ENCODE results near the gene ABCC4. TPM values are rescaled to one million over a fixed set of nuclear protein-coding genes. Genes with fewer than 3 reads are reported as not detected.
A peak's percentile ranks its signal among the peaks of the same experiment; 100 is the strongest.

The ABCC4 gene
- total RNA-seq, 6 experiments from 2014 or later, result 1.1 to 4.9 (median 3.8) TPM

DNA sequence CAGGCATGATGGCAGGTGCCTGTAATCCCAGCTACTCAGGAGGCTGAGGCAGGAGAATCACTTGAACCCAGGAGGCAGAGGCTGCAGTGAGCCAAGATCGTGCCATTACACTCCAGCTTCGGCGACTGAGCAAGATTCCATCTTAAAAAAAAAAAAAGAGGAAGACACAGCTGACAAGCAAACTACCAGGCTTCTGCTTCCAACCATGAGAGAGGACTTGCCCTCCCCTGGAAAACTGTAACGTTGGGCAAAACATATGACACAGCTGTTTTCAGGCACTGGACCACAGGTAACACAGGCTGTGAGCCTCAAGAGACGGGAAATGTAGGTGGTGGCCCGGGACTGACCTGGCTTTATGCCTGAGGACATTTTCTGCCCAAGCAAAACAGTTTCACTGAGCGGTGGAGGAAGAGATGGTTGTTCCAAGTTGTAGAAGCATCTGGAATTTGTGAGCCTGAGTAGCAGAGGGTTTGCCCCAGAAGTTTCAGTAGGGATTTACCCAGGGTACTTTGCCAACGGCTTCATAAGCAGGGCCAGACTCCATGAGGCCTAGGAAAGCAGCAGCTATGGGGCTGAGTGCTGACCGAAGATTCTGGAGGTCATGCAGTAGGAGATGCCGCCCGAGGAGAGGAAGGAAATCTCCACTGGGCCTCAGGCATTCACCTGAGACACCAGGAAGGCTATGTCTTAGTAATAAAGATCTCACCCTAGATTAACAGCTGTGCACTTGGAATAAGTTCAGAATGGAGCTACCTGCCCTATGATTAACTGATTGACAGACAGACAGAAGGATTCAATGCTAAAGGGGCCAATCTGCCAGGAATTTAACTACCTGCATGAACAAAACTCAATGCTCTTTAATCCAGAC is 88.0 kb downstream of the ABCC4 start:
- ATAC-seq (peak in 1 of 4 donors; percentile 20), DNase-seq (no peak)
- H3K27ac ChIP-seq, result no peak overlapping the region
- intact Hi-C loops (cut with DNase I), result no loop called here
- H3K9me3 ChIP-seq, result no peaks in the 10 kb centered on the region
- no peaks in the 10 kb centered on the region for H3K27me3 ChIP-seq
- no peaks in the 10 kb centered on the region for H3K4me1 ChIP-seq
- 60% methylated on average over 8 of the region's 11 CpGs for WGBS (ENCODE audit: insufficient coverage, low coverage, low lambda C conversion rate, missing lambda C conversion rate)
- H3K36me3 ChIP-seq, result no peaks in the 10 kb centered on the region
- no peak for TF ChIP-seq POLR2A (IDR thresholded peaks at IDR 0.05)
- TF ChIP-seq, protein P1, sequence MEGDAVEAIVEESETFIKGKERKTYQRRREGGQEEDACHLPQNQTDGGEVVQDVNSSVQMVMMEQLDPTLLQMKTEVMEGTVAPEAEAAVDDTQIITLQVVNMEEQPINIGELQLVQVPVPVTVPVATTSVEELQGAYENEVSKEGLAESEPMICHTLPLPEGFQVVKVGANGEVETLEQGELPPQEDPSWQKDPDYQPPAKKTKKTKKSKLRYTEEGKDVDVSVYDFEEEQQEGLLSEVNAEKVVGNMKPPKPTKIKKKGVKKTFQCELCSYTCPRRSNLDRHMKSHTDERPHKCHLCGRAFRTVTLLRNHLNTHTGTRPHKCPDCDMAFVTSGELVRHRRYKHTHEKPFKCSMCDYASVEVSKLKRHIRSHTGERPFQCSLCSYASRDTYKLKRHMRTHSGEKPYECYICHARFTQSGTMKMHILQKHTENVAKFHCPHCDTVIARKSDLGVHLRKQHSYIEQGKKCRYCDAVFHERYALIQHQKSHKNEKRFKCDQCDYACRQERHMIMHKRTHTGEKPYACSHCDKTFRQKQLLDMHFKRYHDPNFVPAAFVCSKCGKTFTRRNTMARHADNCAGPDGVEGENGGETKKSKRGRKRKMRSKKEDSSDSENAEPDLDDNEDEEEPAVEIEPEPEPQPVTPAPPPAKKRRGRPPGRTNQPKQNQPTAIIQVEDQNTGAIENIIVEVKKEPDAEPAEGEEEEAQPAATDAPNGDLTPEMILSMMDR (IDR thresholded peaks at IDR 0.05), result no peak
- no peak overlapping the region for H3K4me3 ChIP-seq

DNA sequence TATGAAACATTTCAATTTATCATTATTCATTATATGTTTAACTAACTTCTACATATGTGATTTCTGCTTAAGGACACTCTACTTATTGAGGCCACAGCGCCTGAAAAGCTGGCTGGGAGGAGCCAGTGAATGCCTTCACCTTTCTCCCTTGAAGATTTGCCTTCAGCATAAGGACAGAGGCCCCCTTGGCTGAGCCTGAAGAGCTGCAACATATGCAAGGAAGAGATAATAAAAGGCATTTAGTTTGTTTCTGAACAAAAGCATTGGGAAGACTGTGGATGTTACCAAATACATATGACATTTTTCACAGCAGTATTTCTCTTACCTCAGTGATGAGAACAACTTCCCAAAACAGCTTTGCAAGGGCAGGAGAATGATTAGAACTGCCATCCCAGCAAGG is 92.1 kb downstream of the ABCC4 start:
- no peaks in the 10 kb centered on the region for H3K36me3 ChIP-seq
- H3K27me3 ChIP-seq, result no peaks in the 10 kb centered on the region
- ATAC-seq (no peak), DNase-seq (no peak)
- H3K9me3 ChIP-seq, result no peaks in the 10 kb centered on the region
- 100% methylated on average over 1 of the region's 1 CpG for WGBS (ENCODE audit: insufficient coverage, low coverage, low lambda C conversion rate, missing lambda C conversion rate)
- intact Hi-C loops (cut with DNase I), result no loop called here
- TF ChIP-seq, protein P1 (IDR thresholded peaks at IDR 0.05), result no peak
- no peak for TF ChIP-seq POLR2A (IDR thresholded peaks at IDR 0.05)
- H3K27ac ChIP-seq, result no peak overlapping the region
- no peaks in the 10 kb centered on the region for H3K4me1 ChIP-seq
- H3K4me3 ChIP-seq, result no peak overlapping the region

- ATAC-seq, result no peak
- no peak overlapping the region for H3K4me3 ChIP-seq
- H3K36me3 ChIP-seq, result no peaks in the 10 kb centered on the region
- no peak overlapping the region for H3K27ac ChIP-seq
- DNase-seq, result no peak
- intact Hi-C loops (cut with DNase I), result no loop called here
- H3K9me3 ChIP-seq, result no peaks in the 10 kb centered on the region
- H3K27me3 ChIP-seq, result no peaks in the 10 kb centered on the region
- H3K4me1 ChIP-seq, result no peaks in the 10 kb centered on the region
- 84% methylated on average over 11 of the region's 12 CpGs for WGBS (ENCODE audit: insufficient coverage, low coverage, low lambda C conversion rate, missing lambda C conversion rate)
- no peak for TF ChIP-seq POLR2A (IDR thresholded peaks at IDR 0.05)
- TF ChIP-seq, protein P1 (IDR thresholded peaks at IDR 0.05), result no peak
Measured at GRCh38 chr13:95207769-95208366, 93.4 kb downstream of the ABCC4 start.

DNA sequence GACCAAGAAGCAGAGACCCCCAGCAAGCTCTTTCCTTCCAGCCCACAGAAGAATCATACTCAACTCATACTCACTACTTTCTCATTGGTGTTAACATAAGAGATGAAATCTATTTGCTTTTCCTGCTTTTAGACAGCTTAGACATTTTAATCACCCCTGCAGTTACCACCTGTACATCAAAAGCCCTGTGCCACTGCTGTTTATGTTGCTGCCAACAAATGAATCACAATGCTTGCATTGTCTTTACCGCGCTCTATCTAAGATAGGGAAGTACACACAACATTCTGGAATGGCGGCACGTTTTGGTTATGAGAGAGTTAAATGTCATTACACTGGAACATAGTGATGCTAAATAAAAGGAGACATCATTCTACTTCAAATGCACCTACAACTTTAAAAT is 95.1 kb downstream of the ABCC4 start:
- no peak overlapping the region for H3K27ac ChIP-seq
- DNase-seq (no peak), ATAC-seq (no peak)
- H3K4me3 ChIP-seq, result no peak overlapping the region
- H3K36me3 ChIP-seq, result no peaks in the 10 kb centered on the region
- TF ChIP-seq, protein P1 (IDR thresholded peaks at IDR 0.05), result no peak
- TF ChIP-seq POLR2A (IDR thresholded peaks at IDR 0.05), result no peak
- H3K27me3 ChIP-seq, result no peaks in the 10 kb centered on the region
- intact Hi-C loops (cut with DNase I), result no loop called here
- H3K9me3 ChIP-seq, result no peaks in the 10 kb centered on the region
- no peaks in the 10 kb centered on the region for H3K4me1 ChIP-seq
- 88% methylated on average over 4 of the region's 4 CpGs for WGBS (ENCODE audit: insufficient coverage, low coverage, low lambda C conversion rate, missing lambda C conversion rate)
